HG02798 (cell line): ENCODE data around the gene RABGAP1L.
A peak's percentile ranks its signal among the peaks of the same experiment; 100 is the strongest.
"Not testable (repeated sequence)": the region's sequence is repeated elsewhere in the genome, so short reads cannot be mapped to it uniquely, and the experiment has no call there.

ENCODE experiments used
- ATAC-seq: cut with Tn5 transposase; IDR thresholded peaks from one replicate; pipeline ENCODE4 v1.9.1; 2021; ENCODE audit warnings: mild to moderate bottlenecking; ENCODE audit not compliant: unreplicated experiment, poor library complexity

Gene RABGAP1L

DNA sequence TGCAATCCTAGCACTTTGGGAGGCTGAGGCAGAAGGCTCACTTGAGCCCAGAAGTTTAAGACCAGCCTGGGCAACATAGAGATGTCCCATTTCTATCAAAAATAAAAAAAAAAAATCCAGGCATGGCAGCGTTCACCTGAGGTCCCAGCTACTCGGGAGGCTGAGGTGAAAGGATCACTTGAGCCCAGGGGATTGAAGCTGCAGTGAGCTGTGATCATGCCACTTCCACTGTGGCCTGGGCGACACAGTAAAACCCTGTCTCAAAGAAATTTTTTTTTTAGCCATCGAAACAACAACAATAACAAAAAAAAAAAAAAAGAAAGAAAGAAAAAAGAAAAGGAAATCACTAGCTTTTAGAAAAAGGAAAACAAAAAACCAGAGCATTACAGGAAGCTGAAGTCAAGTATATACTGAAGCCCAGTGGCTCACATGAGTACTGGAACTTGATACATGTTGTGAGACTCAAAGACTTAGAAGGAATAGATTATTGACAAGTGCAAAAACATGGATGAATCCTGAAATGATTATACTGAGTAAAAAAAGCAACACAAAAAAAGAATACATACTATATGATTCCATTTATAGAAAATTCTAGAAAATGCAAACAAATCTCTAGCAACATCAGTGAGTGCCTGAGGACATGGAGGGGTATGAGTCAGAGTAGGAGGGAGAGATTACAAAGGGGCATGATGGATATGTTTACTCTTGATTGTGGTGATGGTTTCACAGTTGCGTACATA, 6.1 kb upstream of the RABGAP1L start:
- no peak for ATAC-seq

DNA sequence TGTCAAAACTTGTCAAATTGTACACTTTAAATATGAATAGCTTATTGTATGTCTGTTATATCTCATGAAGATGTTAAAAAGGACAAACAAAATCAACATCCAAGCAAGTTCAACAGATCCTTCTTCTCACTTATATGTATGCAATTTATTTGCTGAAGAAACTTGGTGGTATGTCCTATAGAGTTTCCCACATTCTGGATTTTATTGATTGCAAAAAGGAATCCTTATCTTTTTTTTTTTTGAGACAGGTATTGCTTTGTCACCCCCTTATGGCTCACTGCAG, 5.6 kb upstream of the RABGAP1L start:
- ATAC-seq: no peak

DNA sequence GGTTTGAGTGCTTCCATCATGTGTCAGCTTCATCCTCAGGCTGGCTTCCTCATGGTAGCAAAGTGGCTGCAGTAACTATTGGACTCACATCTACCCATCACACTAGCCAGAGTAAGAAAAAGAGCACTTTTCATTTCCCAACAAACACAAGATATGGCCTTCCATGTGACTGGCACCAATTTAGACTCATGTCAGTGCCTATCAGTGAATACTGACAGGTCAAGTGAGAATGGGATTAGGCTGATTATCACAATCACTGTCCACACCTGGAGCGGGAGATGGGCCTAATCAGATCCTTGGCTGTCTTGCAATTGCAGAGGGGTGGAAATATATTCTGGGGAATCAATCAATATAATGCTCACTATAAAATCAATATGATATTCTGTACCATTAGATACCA, 2.9 kb upstream of the RABGAP1L start:
- ATAC-seq: no peak

DNA sequence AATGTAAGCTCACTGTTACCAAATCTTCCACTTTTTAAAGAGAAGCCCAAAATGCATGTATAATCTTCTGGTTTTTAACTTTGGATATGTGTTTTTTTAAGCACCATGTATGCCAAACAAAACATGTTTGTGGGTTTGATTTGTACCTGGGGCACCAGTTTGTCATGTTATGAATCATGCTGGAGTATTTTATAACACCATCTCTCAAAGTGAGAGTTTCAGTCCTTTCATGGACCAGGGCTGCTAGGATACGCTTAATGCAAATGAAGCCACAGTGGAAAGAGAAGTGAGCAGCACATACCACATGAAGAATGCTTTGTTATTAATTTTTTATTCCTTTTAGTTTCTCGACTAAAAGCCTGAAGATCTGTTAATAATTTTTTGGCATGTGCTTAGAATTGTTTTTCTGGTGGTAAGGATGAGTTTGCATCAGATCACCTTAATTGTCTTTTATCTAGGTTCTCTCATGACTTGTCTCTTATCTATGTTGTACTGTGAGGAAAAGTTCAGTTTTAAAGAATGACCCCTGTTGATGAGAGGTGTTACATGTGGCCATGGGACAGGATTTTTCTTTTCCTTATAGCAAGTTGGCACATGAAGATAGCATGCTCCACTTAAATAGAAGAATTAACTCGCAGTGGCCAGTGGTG, 2.0 kb upstream of the RABGAP1L start:
- peak; percentile 39 for ATAC-seq

DNA sequence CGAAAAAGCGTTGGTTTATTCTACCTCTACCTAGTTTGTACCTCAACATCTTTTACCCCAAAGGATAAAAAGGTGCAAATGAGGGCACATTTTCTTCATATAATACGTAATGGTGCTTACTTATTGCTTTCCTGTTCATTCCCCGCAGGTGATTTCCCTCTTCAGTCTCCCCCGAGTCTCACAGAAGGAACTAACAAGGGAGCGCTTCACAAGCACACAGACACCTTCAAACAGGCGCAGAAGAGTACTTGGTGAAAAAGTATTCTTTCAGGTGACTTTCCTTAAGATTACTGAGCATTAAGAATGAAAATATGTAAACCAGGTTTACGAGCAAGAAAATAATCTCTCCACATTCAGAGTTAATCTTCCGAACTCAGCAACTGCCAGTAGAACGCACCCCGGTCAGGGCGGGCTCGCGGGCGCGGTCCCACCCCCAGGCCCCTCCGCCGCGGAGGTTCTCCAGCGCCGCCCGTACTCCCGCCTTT, 511 bp upstream of the RABGAP1L start:
- ATAC-seq: no peak

DNA sequence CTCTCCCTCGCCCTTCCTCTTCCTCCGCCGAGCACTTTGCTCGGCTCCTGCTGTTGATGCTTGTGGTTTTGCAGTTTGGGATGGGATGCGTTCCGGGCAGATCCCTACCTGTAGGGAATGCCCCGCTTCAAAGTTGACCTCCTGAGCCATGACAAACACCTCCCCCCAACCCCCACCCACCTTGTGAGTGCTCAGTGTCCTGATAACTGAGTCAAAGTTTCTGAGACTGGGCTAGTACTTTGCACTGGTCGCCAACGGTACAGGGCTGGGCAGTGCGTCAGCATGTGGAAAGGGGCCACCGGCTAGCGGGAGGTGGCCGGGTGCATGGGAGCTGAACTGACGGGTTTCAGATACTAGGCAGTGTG, 771 bp downstream of the RABGAP1L start:
- ATAC-seq: peak; percentile 11

DNA sequence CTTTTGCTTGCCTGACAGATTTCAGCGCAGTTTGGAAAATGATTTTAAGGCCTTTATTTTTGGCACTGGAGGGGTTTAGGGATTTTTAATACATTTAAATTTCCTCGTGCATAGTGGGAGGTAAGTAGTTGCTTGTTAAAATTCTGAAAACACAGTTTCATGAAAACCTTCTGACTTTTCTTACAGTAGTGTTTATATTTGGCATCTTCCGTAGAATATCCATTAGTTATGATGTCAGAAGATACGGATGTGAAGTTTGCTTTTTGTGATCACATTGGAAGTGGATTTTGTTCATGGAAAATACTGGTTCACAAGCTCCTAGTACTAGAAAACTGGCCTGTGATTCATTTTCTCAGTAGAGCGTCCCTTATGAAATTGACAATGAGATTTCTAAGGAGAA, 1.3 kb downstream of the RABGAP1L start:
- no peak for ATAC-seq

DNA sequence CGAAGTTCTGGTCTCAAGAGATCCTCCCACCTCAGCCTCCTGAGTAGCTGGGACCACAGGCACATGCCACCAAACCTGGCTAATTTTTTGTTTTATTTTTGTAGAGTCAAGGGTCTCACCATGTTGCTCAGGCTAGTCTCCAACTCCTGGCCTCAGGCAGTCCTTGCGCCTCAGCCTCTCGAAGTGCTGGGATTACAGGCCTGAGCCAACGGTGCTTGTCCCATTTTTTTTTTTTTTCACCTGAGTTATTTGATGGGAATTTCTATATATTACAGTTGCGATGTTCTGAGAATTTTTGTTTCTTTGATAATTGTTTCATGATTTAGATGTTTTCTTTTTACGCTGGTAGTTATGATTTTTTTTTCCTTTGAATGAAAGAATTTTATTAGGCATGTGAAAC, 2.5 kb downstream of the RABGAP1L start:
- no peak for ATAC-seq

DNA sequence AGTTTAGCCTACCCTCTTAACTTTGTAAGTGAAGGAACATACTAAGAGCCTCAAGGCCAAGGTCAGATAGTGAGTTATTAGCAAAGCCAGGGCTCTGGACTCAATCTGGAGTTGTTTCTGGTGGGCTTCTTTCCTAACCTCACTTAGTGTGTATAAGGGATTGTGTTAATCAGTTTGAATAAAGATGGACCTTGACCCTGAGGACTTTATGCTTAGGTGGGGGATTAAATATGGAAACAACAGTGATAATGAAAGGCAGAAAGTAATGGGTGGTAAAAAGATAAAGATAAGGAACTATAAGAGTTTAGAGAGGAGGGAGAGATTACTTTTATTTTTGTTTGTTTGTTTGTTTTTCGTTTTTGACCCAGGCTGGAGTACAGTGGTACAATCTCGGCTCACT, 5.5 kb downstream of the RABGAP1L start:
- no peak for ATAC-seq

DNA sequence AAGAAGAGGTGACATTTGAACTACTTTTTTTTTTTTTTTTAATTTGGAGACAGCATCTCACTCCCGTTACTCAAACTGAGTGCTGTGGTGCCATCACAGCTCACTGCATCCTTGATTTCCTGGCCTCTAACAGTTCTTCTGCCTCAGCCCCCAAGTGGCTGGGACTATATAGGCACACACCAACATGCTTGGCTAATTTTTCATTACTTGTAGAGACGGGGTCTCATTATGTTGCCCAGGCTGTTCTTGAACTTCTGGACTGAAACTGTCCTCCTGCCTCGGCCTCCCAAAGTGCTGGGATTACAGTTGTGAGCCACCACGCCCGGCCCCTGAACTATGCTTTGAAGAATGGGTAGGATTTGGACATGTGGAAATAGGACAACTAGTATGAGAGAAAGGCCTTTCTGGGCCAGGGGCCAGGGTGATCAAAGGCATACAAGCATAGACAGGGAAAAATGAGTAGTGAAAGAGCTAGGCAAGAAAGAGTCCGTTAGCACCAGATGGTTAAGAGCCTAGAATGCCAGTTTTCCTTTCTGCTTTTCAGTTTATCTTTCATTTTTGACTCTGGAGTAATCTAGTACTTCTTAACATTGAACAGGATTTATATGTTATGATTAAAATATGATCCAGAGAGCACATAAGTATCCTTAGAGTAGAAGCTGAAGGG, 6.3 kb downstream of the RABGAP1L start:
- ATAC-seq: no peak

DNA sequence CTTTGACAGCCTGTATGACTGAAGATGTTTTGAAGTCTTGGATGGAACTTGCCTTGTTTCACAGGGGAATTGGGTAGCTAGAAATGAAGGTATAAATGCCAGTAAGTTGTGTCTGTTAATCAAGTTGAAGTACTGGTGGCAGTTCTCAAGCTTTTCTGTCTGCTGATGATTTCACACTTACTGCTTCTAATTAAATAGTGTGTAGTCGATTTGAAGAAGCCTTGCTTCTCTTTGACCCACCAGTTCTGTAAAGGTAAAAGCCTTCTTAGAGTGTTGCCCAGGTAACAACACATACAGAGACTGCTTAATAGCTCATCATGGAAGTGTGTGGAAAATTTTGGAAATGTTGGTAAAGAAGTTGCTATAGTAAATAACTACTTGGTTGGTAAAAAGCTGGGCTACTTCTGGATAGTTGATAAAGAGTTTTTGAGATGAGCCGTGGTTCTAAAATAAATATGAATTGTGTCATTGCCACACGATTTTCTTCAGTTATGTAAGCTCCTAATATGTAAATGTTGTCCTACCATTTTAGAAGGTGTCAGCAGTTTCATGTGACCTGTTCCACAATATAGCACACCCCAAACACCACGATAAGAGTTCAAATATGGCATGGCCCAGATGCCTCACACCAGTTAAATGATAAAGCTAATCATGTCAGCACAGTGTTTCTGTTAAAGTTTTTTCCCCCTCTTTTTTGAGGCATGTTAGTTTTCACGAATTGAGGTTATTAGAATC, 7.4 kb downstream of the RABGAP1L start:
- no peak for ATAC-seq

DNA sequence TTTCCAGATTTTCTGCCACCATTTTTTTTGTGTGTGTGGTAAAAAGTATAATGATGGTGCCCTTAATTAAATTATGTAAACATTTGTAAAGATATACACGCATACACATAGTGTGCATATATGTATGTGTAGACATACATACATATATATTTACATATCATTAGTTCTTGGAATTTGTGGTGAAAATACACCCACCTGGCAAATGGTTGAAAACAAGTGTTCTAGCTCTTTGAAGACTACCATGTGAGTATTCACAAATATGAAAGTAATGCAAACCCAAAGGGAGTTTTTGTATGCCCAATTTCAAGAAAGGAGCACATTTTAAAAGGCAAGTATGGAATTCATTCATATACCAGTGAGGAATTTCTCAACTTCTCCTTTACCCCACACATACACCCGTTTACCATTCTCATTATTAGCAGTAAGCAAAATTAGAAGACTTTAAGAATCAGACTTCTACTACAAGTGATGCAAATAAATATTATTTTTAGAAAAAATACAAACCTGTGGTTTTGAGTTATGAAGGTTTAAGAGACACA, 8.0 kb downstream of the RABGAP1L start:
- ATAC-seq: peak; percentile 57

DNA sequence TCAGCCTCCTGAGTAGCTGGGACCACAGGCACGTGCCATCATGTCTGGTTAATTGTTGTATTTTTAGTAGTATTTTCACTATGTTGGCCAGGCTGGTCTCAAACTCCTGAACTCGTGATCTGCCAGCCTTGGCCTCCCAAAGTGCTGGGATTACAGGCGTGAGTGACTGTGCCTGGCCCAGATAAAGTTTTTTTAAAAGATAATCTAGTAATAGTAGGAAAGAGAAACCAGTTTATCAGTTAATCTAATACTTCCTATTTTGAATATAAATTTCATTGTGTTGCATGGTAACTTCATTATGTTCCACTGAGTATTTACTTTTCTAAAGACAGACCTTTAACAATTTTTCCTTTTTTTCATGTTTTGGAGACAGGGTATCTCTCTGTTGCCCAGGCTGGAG, 10.0 kb downstream of the RABGAP1L start:
- ATAC-seq: no peak

DNA sequence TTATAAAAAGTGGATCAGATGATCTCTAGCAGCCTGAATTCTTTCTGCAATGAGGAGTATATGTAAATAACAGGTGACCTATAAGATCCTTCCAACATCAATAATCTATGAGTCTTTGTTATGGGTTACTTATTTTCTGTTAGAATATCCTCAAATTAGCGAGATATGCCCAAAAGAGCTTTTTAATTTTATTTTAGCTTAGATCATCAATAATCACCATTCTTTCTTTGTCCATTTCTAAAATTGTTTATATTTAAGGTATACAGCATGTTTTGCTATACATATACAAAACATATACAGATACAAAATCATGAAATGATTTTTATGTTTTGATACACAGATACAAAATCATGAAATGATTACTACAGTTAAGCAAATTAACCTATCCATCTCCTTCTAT, 11.8 kb downstream of the RABGAP1L start:
- ATAC-seq: no peak

DNA sequence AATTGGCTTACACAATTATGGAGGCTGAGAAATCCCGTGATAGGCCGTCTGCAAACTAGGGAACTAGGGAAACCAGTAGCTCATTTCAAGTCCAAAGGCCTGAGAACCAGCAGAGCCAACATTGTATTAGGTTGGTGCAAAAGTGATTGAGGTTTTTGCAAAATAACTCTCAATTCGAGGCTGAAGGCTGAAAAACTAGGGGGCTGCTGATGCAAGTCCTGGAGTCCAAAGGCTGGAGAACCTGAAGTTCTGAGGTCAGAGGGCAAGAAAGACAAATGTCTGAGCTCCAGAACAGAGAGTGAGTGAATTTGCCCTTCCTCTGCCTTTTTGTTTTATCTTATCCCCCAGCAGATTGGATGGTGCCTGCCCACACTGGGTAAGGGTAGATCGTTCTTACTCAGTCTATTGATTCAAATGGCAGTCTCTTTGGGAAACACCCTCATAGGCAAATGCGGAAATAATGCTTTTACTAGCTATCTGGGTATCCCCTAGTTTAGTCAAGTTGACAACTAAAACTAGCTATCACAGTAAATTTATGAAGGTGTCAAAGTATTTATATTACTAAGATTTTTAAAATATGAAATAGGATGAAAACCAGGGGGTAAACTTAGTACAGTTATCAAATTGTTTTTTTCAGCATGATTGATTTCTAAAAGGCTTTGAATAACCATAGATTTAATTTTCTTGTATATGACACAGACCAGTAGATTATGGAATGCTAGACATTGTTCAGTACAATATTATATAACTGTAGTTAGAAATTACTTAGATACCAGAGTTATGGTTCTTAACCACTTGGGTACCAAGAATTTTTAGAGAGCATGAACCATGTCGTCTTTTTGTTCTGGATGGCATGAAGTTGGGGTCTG, 15.4 kb downstream of the RABGAP1L start:
- ATAC-seq: peak; percentile 55

DNA sequence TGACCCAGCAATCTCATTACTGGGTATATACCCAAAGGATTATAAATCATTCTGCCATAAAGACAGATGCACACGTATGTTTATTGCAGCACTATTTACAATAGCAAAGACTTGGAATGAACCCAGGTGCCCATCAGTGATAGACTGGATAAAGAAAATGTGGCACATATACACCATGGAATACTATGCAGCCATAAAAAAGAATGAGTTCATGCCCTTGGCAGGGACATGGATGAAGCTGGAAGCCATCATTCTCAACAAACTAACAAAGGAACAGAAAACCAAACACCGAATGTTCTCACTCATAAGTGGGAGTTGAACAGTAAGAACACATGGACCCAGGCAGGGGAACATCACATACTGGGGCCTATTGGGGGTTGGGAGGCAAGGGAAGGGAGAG, 19.1 kb downstream of the RABGAP1L start:
- ATAC-seq: not testable (repeated sequence)

DNA sequence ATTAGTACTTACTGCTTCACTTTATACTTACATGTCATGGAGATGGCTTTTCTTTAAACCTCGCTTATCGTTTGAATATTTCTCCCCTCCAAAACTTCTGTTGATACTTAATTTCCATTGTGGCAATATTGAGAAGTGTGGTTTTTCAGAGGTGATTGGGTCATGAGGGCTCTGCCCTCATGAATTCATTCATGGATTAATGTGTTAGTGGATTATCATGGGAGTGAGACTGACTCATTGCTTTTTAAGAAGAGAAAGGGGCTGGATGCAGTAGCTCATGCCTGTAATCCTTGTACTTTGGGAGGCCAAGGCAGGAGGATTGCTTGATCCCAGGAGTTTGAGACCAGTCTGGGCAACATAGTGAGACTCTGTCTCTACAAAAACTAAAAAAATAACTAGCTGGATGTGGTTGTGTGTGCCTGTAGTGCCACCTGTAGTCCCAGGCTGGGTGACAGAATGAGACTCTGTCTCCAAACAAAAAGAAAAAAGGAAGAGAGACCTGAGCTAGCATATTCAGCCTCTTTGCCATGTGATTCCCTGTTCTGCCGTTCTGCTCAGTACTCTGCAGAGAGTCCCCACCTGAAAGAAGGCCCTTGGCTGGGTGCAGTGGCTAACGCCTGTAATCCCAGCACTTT, 30.2 kb downstream of the RABGAP1L start:
- no peak for ATAC-seq

DNA sequence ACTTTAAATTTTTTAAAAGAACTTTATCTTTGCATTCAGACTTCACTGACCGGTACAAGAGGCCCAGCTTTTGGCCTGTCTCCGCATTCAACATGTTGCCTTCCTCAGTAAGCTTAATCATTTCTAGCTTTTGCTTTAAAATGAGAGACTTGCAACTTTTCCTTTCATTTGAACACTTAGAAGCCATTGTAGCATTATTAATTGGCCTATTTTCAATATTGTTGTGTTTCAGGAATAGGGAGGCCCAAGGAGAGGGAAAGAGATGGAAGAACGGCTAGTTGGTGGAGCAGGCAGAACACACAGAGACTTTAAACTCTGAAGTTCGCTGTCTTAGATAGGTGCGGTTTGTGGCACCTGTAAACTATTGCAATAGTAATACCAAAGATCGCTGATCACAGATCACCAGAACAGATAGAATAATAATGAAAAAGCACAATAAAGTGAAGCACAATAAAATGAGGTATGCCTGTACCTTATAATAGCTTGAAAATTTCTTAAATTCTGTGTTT, 31.4 kb downstream of the RABGAP1L start:
- ATAC-seq: no peak

DNA sequence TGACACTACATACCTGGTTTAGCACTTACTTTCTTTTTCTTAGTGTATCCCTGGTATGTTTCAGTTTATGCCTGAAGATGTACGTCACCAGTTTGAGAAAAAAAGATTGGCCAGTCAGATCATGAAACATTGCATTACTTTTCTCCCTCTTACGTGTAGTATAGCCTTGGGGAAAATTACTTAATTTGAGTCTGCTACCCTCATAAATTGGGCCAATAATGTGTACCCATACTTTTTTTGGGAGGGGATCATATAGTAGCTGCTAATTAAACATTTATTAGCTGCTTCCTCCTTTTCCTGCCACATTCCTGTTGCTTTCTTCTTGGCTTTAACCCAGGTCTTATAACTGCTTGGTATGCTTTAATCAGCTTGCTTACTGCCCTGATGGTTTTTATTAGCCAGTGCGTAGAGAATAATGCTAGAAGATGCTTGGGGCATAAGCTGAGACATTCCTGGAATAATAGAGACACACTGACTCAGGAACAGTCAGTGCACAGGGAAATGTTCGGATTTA, 32.1 kb downstream of the RABGAP1L start:
- no peak for ATAC-seq
